NCI-H2227 (cell line): ENCODE data around the gene MRPS10.

Experiments
- DNase-seq: peaks from one replicate; lab custom pipeline; 2025; ENCODE audit not compliant: unreplicated experiment; lab: John Stamatoyannopoulos, UW

The MRPS10 gene

GRCh38 chr6:42217519-42218367 lies at the start of gene MRPS10:
MRPS10 (minus strand) TSS chr6:42217861; CDS start chr6:42217849, 12 bp downstream.
- DNase-seq = peak; percentile 92

- no peak for DNase-seq
Measured at GRCh38 chr6:42266538-42266937, 48.9 kb upstream of the MRPS10 start.

GRCh38 chr6:42264852-42265390 lies 47.3 kb upstream of the MRPS10 start:
- DNase-seq = no peak

DNA sequence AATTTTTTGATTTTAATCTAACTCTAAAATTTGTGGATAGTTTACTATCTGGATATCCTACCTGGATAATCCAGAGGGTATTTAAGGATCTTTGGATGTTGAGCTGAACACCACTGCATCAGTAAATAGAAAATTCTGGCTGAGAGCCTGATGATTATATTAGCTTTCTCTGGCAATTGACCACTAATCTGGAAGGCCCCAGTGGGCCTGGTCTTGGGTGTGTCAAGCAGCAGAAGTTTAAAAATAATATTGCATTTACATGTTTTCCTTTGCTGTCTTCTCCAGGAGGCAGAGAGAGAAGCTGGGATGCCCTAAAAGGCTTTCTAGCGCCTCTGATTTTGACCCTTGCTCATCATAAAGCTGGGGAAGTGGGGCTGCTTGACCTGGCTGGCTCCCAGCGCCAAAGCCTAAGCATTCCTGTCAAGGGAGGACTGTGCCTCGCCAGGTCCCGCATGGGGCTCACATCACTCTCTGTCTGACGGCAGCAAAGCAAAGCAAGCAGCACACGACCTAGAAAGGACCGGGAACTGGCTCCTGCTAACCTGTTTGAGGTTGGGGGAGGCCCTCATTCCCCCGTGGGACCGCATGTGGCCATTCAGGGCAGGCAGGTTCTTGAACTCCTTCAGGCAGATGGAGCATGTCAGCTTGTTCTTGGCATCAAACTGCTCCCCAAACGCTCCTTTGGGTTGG lies 46.6 kb upstream of the MRPS10 start:
- no peak for DNase-seq

- DNase-seq = no peak
Measured at GRCh38 chr6:42263165-42263728, 45.6 kb upstream of the MRPS10 start.

DNA sequence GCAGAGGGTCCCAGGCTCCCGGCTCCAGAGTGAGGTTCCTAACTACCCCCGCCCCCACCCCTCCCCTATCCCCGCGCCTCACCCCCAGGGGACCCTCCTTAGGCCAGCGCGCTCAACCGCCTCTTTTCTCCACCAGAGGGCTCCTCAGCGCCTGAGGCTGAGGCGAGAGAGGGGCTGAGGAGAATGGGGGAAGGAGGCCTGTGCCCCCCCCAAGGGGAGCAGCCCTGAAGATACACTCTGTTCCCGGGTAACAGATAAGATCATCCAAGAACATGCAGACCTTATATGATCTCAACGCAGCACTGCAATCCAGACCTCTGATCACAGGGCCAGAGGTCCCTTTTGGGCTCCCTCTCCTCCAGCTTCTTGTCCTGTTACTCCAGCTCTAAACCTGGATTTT lies 43.3 kb upstream of the MRPS10 start:
- no peak for DNase-seq

GRCh38 chr6:42260396-42260888 lies 42.8 kb upstream of the MRPS10 start:
- DNase-seq = no peak

- no peak for DNase-seq
Measured at GRCh38 chr6:42259841-42260395, 42.3 kb upstream of the MRPS10 start.

DNA sequence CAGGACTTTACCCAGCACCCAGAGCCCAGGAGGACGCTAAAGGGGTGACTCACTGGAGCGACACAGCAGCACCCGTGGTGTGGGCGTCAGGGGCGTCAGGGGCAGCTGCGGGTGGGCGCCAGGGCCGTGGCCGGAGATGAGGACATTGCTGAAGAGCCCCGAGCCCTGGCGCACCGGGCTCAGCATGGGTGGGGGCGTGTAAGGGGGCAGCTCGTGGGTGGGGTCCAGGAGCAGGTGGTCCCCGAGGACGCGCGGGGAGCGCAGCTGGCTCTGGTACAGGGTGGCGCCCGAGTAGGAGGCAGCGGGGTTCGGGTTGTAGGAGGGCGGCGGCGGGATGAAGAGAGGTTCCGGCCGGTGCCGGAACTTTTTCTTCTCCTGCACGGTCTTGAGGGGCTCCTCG lies 41.6 kb upstream of the MRPS10 start:
- no peak for DNase-seq

DNA sequence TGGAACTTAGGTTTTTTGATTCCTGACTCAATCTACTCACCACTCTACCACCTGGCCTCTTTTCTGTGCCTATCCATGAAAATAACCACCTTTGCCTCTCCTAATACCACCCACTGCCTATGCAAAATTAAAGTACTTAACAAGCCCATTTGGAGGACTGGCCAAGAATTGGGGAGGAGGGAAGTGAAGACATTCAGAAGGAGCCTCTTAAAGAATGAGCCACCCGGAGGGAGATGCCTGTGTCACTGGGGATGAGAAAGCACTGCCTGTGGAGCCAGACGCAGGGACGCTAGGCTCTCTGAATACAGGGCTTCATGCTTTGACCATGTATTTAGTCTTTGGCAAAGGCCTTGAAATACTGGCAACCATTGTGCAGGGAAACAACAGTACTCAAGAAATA lies 40.0 kb upstream of the MRPS10 start:
- no peak for DNase-seq

- DNase-seq = no peak
Measured at GRCh38 chr6:42257063-42257462, 39.4 kb upstream of the MRPS10 start.

GRCh38 chr6:42255050-42255449 lies 37.4 kb upstream of the MRPS10 start:
- DNase-seq = no peak

DNA sequence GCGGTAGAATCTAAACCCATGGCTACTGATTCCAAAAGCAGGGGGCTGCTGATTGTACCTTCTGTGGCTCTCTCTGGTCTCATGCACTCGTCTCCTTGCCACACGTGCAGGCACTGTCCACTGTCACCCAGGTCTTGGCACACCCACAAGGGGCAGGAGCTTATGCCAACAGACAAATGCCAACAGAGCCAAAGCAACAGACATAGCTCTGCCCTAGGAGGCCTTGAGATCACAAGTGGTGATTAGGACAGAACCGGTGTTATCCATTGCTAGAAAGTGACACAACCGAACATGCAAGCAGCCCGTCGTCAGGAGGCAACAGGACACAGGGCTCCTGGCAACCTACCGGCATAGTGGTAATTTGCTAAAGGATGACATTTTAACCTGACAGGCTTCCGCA lies 36.8 kb upstream of the MRPS10 start:
- no peak for DNase-seq

DNA sequence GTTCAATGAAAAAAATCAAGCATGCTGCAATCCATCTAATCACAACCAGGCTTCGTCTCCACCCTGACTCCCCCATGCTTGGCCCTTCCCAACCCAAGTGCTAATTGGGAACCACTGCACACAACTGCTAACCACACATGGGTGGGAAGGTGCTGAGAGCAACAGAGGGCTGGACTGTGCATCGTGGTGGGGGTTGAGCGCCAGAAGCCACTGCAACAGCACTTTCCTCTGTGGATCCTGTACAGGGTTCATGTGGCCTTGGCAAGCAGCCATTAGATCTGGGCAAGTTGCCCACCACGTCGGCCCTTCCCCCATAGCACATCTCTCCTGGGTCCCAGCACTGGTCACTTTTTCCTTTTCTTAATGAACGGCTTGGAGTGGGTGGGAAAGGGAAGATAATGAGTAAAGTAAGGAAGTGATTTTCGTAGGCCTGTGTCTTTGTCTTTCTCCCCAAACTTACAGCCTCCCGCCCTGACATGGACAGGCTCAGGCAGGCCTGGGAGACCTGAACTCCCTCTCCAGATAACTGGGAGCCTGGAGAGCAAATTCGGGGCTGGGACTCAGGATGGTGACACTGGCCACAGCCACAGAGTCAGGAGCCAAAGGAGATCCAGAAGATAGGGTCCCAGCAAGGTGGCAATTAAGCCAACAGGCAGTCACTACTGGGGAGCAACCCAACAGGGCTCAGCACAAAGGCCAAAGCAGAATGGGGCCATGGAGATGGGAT lies 34.4 kb upstream of the MRPS10 start:
- peak; percentile 46 for DNase-seq

- DNase-seq = peak; percentile 27
Measured at GRCh38 chr6:42251500-42251899, 33.8 kb upstream of the MRPS10 start.

- no peak for DNase-seq
Measured at GRCh38 chr6:42250274-42250931, 32.7 kb upstream of the MRPS10 start.

- no peak for DNase-seq
Measured at GRCh38 chr6:42249279-42249678, 31.6 kb upstream of the MRPS10 start.

DNA sequence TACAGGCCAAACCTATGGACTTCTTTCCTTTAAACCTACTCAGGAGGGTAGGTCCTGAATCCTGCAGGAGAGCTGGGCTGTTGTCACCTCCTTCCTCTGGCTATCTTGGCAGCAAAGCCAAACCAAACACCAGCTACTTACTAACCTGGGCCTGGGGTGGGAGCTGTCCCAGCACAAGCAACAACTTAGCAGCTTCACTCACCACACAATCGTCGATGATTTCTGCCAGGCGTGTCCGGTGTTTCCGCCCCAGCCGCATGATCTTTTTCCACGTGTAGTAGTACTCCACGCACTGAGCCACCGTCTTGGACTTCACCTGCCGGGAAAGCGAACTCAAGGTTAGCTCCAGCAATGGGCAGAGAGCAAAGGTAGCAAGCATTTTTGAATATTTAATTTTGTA lies 25.4 kb upstream of the MRPS10 start:
- DNase-seq = no peak

- no peak for DNase-seq
Measured at GRCh38 chr6:42241915-42242314, 24.3 kb upstream of the MRPS10 start.

- no peak for DNase-seq
Measured at GRCh38 chr6:42239736-42240375, 22.2 kb upstream of the MRPS10 start.
